Activated CD8-positive, alpha-beta memory T cell treated with anti-CD3 and anti-CD28 coated beads for 48 hours (primary cell): ENCODE results near the gene CDK5RAP3.

Source experiments
- DNase-seq, 3 experiments: peaks; one replicate each; pipeline ENCODE4 v3.0.0-alpha.2; 2020; ENCODE audit warnings: low read depth in 2 of 3, low spot score in 2 of 3

Gene CDK5RAP3

DNA sequence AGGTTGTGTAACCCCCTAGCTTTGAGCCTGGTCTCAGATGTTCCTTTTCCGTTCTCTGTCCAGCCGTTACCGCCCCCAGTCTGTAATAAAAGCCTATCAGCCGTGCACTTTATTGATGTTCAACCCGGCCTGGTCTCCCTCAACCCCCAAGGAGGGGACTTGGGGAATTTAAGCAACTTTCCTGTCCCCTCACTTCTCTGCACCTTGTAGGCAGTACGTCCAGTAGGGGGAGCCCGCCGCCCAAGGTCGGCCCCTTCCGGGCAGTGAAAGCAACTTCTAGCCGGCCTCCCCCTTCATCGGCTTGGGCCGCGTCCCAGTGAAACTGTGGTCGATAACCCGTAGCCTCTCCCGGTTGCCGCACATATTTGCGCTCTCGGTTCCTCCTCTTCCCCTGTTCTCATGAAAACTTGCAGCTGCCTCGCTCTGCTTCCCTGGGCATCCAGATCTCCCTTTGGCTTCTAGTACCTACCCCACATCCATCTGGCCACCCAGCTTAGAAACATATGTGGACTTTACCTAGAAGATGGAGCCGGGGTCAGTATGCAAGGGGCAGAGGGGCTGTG is 21.6 kb upstream of the CDK5RAP3 start:
- peak; percentile 52 to 83 (median 82) for DNase-seq

DNA sequence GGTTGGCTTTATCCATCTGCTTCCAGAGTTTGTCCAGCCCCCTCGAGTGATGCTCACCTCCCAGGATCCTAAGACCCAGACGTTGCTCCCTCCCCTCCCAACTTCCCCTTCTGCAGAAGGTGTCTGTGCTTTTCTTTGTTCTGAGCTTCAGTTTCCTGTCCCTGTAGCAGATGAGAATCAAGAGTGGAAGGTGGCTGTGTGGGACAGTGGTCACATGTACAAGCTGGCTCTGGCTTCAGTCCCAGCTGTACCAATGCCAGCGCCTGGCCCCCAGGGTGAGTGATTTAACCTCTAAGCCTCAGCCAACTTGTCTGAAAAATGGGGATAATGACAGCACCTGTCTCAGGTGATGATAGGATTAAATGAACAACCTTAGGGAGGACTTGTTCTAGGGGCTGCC is 21.0 kb upstream of the CDK5RAP3 start:
- DNase-seq: no peak

DNA sequence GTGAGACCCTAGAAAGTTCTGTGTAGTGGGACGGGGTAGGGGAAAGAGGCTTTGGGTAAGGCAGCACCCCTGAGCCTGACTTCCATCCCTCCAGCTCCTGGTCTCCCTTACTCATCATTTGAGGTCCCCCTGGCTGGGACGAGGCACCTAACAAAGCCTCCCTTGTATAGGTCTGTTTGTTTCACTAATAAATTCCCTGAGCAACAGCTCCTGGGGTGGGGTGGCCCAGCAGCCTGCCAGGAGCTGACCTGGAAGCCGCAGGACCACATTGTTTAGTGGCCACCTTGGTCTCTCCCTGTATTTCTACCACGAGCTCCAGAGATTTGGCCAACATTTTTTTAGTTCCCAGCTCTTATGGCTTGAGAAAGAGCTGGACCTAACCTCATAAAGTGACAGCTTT is 20.5 kb upstream of the CDK5RAP3 start:
- no peak for DNase-seq

DNA sequence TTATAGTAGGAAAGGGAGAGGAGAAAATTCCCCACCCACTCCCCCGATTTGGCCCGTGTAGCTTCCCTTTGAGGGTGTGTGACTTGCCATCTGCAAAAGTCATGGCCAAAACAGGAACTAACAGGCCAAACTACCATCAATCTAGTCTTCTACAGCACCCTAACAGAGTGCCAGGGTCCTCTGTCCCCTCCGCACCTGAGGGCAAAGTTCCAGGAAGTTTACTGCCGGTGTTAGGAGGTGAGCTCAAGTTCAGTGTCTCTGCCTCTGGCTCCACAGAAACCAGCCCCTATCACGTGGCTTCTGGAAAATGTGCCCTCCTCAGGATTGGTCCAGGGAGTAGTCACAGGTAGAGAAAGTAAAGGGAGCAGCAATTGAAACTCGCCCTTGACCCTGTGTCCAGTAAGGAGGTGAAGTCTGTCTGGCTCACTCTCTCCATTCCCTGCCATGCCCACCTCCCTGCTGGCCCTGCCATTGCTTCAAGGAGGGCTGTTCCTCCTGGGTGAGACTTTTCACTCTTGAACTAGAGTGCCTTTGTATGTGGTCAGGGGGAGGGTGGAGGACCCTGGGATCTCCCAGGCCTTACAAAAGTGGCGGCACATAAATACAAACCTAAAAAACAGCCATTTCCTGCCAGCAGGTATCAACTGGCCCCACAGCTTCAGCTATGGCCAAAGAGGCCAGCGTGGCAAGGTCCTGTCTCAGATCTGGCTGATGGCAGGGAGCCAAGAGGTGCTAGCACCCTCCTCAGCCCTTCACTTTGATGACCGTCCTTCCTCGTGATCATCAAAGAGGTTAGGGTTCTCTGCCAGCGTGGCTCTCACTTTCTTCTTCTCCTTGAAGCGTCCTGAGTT is 18.5 kb upstream of the CDK5RAP3 start:
- no peak for DNase-seq

DNA sequence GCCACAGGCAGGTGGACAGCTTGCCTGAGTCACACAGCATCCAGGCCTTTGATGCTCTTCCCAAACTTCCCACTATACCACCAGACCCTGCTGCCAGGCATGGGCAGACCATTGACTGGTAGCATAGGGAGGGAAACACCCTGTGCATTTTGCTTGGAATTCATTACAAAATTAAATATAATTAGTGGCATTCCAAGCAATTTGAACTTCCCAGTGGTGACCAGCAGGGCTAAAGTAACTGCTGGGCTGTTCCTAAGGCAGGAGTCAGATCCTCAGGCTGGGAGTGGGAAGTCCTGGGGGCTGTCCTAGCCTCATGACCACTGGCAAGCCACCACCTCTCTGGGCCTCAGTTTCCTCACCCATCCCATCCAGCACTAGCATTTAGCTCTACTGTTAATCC is 17.0 kb upstream of the CDK5RAP3 start:
- DNase-seq: no peak

DNA sequence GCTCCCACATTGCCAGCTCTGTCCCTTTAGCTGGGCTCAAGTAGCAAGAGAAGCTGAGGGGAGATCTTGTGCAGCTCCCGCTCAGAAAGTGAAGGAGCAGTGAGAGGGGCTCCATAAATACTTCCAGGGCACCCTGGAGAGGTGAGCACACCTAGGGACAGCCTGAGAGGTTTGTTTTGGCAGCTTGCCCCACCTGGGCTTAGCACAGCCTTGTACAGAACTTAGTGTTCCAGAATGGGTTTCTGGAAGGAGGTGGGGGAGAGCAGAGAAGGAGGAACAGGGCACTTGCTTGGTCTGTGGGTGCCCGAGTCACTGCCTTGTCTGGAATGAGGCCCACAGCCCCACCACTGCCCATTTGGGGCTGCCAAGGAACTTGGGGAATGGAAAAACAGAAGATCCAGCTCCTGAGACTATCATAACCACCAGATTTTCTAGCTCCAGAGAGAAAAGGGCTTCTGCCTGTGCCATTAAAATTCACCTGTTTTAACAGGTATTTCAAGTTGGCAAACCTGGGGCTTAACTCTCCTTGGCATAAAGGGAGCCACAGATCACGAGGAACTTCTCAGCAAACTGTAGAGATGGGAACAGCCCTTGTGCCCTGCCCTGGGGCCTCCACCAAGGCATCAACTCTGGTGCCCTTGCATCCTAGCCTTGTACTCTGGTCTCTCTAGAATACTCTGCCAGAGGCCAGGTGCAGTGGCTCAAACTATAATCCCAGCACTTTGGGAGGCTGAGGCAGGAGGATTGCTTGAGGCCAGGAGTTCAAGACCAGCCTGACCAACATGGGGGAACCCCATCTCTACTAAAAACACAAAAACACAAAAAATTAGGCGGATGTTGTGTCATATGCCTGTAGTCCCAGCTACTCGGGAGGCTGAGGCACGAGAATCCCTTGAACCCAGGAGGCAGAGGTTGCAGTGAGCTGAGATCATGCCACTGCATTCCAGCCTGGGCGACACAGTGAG is 15.1 kb upstream of the CDK5RAP3 start:
- DNase-seq: no peak

DNA sequence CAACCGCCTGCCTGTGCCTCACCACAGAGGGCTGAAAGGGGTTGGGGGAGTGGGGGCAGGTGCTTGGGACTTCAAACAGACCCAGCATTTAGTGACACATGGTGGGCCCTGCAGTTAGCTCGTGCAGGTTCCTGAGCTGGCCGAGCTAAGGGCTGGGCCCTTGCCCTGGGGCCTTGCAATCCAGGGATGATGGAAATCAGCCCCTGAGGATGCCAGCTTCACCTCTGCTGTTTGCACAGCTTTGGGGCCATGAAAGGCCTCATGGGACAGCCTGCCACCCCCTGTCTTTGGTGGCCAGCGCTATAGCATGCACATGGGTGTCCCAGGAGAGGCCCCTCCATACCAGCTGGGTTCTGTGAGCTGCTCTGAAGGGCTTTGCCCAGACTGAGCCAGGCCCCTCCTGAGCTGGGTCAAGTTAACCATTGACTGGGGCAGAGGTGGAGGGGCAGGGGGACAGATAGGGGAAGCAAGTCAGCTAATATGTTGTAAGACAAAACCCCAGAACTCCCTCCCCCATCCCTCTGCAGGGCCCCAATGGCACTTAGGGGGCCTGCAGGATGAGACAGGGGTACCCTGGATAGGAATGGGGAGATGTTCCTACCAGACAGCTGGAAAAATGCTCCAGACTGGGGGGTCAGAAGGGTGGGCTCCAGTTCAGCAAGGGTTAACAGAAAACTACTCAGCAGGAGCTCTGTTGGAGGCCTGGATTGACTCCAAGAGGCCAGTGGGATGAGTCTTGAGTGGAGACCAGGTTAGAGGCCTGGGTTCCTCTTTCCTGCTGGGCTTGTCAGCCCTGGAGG is 13.9 kb upstream of the CDK5RAP3 start:
- no peak for DNase-seq

DNA sequence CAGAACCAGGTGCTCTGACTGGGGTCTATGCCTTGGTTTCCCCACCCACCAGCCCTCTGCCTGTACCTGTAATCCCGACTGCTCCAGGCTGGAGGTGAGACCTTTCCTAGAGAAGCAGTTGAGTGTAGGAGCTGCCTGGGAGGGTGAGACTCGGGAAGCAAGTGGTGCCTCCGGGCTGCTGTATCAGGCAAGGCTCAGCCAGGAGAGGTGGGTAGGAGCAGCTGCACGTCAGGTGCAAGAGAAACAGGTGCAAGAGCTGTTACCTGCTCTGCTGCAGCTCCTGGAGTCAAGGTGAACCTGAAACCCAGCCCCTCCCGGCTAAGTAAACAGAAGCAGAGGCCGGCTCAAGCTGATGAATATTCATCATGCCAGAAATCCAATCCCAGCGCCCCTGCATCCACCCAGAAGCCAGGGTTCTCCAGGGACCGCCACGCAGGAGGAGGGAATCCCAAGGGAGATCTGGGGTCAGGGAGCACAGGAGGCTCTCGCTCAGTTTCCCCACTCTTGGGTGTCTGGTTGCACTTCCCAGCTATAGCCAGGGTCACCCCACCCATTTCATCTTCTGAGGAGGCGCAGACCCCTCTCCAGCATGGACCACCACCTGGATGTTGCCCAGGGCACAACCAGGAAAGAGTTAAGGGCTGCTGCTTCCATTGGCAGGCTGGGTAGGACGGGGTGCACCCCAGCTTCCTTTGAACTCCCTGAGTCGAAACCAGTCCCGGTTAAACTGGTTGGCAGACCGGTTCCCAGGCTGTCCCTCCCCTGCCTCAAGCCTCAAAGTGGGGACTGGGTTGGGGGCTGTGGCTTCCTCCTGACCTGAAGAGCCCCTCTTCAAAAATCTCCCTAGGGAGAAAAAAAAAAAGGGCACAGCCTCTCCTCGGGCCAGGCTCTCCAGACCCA is 13.1 kb upstream of the CDK5RAP3 start, which contains the start of gene PRR15L:
Gene PRR15L, minus strand, starts transcription at position 293 of the 900 bp plus-strand sequence. CDS start 4,649 bp downstream, outside the sequence.
- DNase-seq: no peak

DNA sequence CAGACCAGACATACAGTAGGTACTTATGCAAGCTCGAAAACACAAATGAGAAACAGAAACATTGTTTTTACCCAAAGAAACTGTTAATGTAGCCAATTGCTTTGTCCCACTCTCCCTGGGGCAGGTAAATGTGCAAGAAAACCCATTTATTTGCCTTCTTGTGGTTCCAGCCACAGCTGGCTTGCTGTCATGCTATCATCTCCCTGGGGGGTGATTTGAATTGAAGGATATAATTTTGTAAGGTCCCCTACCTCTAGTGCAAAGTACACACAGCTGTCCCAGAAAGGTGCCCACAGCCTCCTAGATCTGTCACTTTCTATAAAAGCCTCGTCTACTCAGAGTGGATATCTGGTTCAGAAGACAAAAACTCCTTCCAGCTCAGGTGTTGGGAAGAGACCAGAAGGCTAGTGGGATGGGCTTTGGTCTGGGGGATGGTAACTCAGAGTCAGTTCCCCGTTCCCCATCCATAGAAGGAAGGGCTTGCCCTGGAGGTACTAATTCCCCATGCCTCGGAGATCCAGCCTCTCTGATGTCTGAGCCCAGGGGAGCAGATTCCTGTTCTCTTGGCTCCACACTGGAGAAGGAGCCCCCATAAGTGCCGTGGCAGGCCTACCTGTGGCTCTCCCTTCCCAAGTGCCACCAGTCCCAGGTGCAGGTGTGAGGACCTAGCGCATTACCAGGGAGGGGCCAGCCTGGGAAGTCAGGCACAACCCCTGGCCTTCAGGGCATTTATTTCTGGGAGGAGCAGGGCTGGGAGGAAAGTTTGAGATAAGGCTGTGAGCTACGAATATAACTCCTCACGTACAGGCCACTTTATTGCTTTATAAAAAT is 10.9 kb upstream of the CDK5RAP3 start:
- no peak for DNase-seq

DNA sequence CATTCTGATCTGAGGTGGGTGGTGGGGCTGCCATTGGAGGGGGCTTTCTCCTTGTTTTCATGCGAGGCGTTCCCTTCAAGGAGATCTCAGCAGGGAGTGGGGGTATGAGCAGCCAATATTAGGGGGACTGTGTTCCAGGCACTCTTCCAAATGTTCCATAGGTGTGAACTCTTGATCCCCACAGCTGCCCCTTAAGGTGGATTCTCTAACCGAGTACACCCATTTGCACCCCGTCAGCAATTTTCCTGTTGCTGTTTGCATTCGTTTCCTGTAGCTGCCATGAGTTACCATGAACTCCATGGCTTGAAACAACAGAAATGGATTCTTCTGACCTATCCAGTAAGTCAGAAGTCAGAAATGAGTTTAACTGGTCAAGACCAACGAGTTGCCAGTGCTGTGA is 9.5 kb upstream of the CDK5RAP3 start:
- no peak for DNase-seq

DNA sequence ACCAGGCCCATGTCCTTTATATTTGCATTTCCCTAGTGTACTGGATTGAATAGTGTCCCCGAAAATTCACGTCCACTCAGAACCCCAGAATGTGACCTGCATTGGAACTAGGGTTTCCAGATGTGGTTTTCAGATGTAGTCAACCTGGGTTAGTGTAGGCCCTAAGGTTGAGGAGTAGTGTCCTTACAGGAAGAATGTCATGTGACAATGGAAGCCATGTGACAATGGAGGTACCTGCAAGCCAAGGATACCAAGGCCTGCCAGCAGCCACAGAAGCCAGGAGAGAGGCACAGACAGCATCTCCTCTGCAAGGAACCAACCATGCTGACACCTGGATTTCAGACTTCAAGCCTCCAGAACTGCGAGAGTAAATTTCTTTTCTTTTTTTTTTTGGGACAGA is 8.0 kb upstream of the CDK5RAP3 start:
- no peak for DNase-seq

DNA sequence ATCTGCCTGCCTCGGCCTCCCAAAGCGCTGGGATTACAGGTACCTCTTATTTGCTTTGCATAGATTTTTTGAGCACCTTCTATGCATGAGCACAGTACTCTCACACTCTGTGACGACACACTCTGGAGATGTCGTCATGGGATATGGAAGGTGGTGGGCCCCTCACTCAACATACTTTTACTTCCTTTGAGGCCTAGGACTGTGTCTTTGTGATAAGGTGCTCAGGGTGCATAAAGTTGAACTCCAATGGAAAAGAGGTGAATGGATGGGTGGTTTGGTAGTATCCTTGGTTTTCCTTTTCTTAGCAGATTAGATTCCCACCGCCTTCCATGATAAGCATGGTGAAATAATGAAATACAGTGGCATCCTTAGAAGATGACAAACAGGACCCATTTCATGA is 6.1 kb upstream of the CDK5RAP3 start:
- no peak for DNase-seq

DNA sequence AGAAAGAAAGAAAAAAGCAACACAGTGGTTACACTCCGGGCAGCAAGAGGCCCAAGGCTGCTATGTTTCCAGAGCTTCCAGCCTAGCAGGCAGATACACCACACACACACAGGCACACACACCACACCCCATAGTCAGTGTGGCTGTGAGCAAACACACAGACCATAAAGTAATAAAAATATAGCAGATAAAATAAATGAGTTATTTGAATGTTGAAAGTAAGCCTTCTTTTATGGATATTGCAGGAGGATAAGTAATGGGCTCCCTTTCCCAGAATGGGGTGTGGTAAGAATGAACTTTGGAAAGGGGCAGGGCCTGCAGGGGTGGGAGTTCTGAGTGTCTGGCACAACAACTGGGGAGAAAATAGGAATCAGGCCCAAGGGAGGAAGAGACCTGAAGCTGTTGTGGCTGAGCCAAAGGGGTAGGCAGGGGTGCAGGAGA is 4.8 kb upstream of the CDK5RAP3 start:
- no peak for DNase-seq

DNA sequence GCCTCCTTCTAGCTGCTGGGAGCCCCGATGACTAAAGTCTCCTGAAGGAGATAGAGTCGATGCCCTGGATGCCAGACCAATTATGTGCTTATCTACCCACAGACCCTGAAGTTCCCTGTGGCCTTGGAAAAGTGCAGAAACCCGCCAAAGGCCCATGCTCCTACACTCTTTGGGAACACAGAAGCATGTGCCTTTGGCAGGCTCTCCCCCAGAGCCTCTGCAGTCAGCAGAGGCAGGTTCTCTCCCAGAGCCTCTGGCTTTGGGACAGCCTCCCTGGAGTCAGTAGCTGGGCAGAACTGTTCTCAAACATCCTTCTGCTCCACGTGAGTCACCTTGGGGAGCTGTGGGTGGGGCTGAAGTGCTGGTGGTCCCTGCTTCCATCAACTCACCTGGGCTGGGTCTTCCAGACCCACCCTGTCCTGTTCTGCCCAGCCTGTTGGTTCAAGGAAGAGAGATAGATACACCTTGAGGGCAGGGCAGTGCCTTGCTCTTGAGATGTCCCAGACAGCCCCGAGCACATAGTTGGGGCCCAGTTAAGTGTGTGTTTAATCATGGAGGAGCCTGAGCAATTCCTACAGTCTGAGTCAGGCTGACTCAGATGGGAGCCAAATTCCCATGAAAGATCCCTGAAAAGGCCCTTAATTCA is 3.2 kb upstream of the CDK5RAP3 start:
- no peak for DNase-seq

DNA sequence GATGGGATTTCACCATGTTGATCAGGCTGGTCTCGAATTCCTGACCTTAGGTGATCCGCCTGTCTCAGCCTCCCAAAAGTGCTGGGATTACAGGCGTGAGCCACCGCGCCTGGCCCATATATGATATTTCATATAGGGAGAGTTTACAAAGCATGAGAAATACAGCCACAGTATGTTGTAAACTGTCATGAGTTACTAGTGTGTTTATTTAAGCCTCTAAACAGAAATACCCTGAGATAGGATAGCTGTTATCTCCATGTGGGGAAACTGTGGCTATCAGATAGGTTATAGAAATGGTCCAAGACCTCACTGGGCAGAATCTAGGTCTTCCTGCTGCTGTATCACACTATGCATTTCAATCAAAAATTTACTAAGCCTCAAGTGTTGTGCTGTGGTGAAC is 2.1 kb upstream of the CDK5RAP3 start:
- no peak for DNase-seq

DNA sequence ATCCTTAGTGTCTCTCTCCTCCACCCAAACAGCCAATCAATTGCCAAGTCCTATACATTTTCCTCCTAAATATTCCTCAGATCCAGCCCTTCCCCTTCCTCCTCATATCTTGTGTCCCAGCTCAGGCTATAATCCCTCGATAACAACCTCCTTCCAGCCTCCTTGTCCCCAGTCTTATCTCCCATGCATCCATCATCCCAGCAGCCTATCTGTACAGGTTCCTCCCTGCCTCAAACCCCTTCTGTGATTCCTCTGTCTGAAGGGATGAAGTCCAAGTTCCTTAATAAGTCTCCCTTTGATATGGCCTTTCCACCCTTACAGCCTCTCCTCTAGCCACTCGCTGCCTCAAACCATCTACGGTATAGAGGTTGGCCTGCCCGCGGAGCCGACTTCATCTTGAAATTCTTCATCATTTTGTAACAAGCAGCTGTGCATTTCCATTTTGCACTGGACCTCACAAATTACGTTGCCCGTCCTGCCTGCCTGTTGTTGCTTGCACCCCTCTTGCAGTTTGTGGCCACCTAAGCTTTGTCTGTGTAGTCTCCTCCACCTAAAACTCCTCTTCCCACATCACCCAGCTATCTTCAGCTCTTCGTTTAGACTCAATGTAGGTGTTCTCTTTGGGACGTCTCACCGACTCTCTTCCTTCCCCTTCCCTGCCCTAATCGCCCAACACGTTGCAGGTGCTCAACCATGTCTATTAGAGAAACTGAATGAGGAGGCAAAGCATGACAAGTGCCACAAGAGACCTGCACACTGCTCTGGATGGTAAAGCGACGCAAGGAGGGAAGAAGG is 786 bp upstream of the CDK5RAP3 start:
- no peak for DNase-seq

DNA sequence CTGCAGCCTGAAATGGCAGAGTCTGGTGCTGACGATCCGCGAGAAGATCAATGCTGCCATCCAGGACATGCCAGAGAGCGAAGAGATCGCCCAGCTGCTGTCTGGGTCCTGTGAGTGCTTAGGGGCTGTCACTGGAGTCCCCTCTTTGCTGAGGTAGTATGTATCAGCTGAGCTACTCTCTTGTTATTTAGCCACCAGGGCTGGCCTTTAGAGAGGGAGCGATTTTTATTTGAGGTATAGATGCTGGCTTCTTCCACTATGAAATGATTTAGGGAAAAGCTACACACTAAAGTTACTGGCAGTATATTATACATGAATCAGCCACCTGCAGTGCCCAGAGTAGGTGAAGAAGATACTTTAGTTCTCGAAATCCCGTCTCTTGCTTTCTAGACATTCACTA is 2.6 kb downstream of the CDK5RAP3 start:
- DNase-seq: no peak
